ENCODE data around the gene LTC4S. TPM values are rescaled to one million over a fixed set of nuclear protein-coding genes. Genes with fewer than 3 reads are reported as not detected.
"Not testable (repeated sequence)": the region's sequence is repeated elsewhere in the genome, so short reads cannot be mapped to it uniquely, and the experiment has no call there.

LTC4S gene
- total RNA-seq, 1 donor from 2014 or later, result 2.6 TPM

GRCh38 chr5:179786861-179787260 lies 6.9 kb upstream of the LTC4S start:
- ChIA-PET POLR2A (no interaction called here), CTCF (no interaction called here)
- H3K9me3 Mint-ChIP-seq, result no peaks in the 10 kb centered on the region
- no peak overlapping the region for H3K27ac Mint-ChIP-seq
- H3K27me3 Mint-ChIP-seq, result no peaks in the 10 kb centered on the region
- intact Hi-C loops (cut with micrococcal nuclease), result no loop called here
- TF ChIP-seq, protein P1, sequence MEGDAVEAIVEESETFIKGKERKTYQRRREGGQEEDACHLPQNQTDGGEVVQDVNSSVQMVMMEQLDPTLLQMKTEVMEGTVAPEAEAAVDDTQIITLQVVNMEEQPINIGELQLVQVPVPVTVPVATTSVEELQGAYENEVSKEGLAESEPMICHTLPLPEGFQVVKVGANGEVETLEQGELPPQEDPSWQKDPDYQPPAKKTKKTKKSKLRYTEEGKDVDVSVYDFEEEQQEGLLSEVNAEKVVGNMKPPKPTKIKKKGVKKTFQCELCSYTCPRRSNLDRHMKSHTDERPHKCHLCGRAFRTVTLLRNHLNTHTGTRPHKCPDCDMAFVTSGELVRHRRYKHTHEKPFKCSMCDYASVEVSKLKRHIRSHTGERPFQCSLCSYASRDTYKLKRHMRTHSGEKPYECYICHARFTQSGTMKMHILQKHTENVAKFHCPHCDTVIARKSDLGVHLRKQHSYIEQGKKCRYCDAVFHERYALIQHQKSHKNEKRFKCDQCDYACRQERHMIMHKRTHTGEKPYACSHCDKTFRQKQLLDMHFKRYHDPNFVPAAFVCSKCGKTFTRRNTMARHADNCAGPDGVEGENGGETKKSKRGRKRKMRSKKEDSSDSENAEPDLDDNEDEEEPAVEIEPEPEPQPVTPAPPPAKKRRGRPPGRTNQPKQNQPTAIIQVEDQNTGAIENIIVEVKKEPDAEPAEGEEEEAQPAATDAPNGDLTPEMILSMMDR (IDR thresholded peaks at IDR 0.05), result no peak
- H3K4me1 Mint-ChIP-seq, result no peaks in the 10 kb centered on the region
- ATAC-seq (ENCODE audit: low read depth) (no peak), DNase-seq (no peak)
- H3K36me3 Mint-ChIP-seq (ENCODE audit: low read depth), result no peaks in the 10 kb centered on the region
- no peak overlapping the region for H3K4me3 Mint-ChIP-seq

DNA sequence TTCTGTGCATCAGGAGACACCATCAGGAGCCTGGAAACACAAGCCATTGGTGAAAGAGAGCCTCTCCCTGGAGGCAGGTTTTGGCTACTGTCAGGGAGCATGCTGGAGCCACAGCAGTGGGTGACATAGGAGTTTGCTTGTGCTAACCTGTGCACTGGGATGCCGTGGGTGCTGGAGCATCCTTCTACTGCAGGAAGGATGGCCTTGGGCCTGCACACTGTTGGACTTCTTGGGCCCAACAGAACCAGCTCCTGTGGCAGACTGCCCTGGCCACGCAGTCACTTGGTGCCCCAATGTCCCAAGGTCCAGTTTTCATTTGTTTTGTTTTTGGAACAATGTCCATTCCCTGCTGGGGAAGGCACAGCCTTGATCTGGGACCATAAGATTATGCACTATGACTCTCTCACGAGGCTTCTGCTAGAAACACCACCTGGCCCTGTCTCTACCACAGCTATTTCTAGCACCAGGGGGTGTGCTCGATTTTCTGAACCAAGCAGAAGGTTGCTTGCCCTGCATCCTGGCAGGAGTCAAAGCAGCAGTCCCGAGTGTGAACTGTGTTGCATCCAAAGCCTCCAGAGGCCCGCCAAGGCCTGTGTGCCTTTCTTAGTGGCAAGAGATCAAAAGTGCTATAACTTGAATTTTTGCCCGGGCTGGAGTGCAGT lies 5.5 kb upstream of the LTC4S start:
- DNase-seq (no peak), ATAC-seq (ENCODE audit: low read depth) (no peak)
- Mint-ChIP-seq H3K36me3 (ENCODE audit: low read depth) (no peaks in the 10 kb centered on the region), H3K27me3 (no peaks in the 10 kb centered on the region), H3K9me3 (no peaks in the 10 kb centered on the region), H3K27ac (no peak overlapping the region), H3K4me3 (no peak overlapping the region), H3K4me1 (peaks cover 4% of the 10 kb centered on the region)
- ChIA-PET POLR2A (no interaction called here), CTCF (no interaction called here)
- intact Hi-C loops (cut with micrococcal nuclease), result no loop called here
- TF ChIP-seq, protein P1 (IDR thresholded peaks at IDR 0.05), result no peak

DNA sequence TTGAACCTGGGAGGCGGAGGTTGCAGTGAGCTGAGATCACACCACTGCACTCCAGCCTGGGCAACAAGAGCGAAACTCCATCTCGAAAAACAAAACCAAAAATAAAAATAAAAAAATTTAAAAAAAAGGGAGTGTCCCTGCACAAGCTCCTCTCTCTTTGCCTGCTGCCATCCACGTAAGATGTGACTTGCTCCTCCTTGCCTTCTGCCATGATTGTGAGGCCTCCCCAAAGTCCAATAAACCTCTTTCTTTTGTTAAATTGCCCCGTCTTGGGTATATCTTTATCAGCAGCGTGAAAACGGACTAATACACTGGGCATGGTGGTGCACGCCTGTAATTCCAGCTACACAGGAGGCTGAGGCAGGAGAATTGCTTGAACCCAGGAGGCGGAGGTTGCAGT lies 4.5 kb upstream of the LTC4S start:
- peaks cover 13% of the 10 kb centered on the region for H3K4me1 Mint-ChIP-seq
- CTCF ChIA-PET; H3K9me3 Mint-ChIP-seq; intact Hi-C loops (cut with micrococcal nuclease); DNase-seq; H3K27me3 Mint-ChIP-seq; H3K36me3 Mint-ChIP-seq (ENCODE audit: low read depth); ATAC-seq (ENCODE audit: low read depth); POLR2A ChIA-PET; H3K27ac Mint-ChIP-seq; H3K4me3 Mint-ChIP-seq: not testable (repeated sequence)

DNA sequence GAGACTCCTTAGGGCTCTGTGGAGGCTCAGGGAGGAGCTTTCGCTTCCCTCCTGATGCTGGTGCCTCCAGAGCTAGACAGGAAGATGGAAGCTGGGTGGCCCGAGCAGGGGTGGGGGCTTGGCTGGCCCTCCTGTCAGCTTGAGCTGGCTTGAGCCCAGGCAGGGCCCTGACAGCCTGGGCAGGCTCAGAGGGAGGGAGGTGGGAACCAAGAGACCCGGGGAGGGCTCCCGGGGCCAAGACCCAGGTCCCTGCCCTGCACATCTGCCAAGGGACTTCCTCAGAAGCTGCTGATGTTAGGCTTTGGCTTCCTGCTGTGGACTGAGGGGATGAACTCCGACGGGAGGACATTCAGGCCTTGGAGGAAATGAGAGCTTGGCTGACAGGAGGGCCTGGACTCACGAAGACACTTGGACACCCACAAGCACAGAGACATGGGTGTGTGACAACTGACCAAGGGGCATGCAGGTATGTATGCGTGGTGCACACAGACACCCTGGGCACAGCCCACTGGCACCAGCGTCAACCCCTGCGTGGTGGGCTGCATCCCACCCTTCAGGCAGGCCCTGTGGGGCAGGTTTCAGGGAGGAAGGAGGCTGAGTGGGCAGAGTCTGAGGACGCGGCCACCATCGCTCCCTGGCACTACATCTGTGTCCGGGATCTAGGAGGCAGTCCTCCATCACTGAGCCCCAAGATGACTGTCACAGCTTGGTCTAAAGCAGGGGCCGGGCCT lies 1.7 kb upstream of the LTC4S start:
- Mint-ChIP-seq H3K4me3 (no peak overlapping the region), H3K27ac (no peak overlapping the region), H3K9me3 (no peaks in the 10 kb centered on the region), H3K4me1 (peaks cover 28% of the 10 kb centered on the region), H3K36me3 (ENCODE audit: low read depth) (peaks cover 4% of the 10 kb centered on the region), H3K27me3 (no peaks in the 10 kb centered on the region)
- intact Hi-C loops (cut with micrococcal nuclease), result loop anchor here (10.0 kb wide), 1 partner anchor 167 kb away; the partner anchor contains the start of gene HNRNPH1
- ATAC-seq (ENCODE audit: low read depth) (no peak), DNase-seq (no peak)
- TF ChIP-seq, protein P1 (IDR thresholded peaks at IDR 0.05), result no peak
- POLR2A ChIA-PET, result interaction anchor here (1.1 kb wide), 1 partner anchor 168 kb away, joined by 3 read pairs; the partner anchor contains the start of gene HNRNPH1
- CTCF ChIA-PET, result interaction anchor here (1.6 kb wide), 1 partner anchor 9 kb away, joined by 5 read pairs; no protein-coding TSS in a partner anchor

- Mint-ChIP-seq H3K27ac (peak overlapping the region; percentile 24), H3K27me3 (no peaks in the 10 kb centered on the region), H3K4me1 (peaks cover 29% of the 10 kb centered on the region), H3K4me3 (no peak overlapping the region), H3K36me3 (ENCODE audit: low read depth) (peaks cover 7% of the 10 kb centered on the region), H3K9me3 (no peaks in the 10 kb centered on the region)
- ChIA-PET POLR2A (interaction anchor here (1.1 to 3.3 kb wide), 3 partner anchors 60 to 169 kb away, joined by 3 to 14 read pairs (median 4); partner anchors contain the start of genes HNRNPH1 and MAML1), CTCF (interaction anchor here (1.6 kb wide), 1 partner anchor 9 kb away, joined by 5 read pairs; no protein-coding TSS in a partner anchor)
- no peak for DNase-seq
- ATAC-seq (ENCODE audit: low read depth), result no peak
- intact Hi-C loops (cut with micrococcal nuclease), result loop anchor here (10.0 kb wide), 1 partner anchor 168 kb away; the partner anchor contains the start of gene HNRNPH1
- TF ChIP-seq, protein P1 (IDR thresholded peaks at IDR 0.05), result no peak
Measured at GRCh38 chr5:179792612-179793467, 946 bp upstream of the LTC4S start.
